ENCODE results near the gene PJA1. TPM values are rescaled to one million over a fixed set of nuclear protein-coding genes. Genes with fewer than 3 reads are reported as not detected.

PJA1 gene
- total and polyA plus RNA-seq, 2 donors (not counting 3 experiments of a cell fraction or from before 2014, with no cell fraction given) = 8.2 to 16.1 TPM

DNA sequence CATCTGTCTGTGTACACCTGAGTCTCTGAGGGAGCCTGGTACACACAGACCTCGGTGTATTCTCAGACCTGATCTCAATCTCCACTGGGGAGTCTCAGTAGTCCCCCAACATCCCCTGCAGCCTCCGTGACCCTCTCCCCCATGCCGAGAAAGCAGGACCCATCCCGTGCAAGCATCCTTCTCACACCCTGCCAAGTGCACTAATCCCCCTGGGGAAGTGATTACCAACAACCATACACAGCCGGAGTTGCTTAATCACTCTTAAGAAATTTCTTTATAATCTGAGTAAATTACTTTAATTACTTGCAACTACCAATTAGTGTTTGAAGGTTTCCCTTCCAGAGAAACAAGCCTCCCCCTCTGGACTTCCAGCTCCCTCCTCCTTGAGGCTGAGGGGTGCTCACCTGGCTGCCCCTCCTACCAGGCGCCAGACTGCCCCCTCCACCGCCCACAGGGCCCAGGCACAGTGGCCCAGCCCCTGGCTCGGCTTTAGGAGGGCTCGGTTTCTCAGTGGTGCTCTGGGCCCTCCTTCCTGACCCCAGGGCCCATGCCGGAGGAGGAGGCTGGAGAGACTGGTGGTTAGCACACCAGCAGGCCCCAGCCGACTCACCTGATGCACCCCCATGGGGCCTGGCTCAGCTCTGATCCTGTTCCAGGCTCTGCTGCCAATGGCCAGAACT lies 43.8 kb downstream of the PJA1 start:
- Histone ChIP-seq H4K20me1 (replicated peaks; ENCODE audit: control insufficient read depth, extremely low read depth, insufficient read depth, low read length) (no peaks in the 10 kb centered on the region), H3K9me3 (replicated peaks; ENCODE audit: control insufficient read depth, insufficient read depth, low read length) (no peaks in the 10 kb centered on the region), H2AFZ (ENCODE audit: low read depth, low read length) (no peak overlapping the region), H3K27me3 (ENCODE audit: control insufficient read depth in 2 of 2, insufficient read depth in 2 of 2, low read length in 2 of 2) (no peaks in the 10 kb centered on the region), H3K9me1 (replicated peaks; ENCODE audit: control insufficient read depth, extremely low read depth, insufficient read depth, low read length) (no peaks in the 10 kb centered on the region), H3K79me2 (ENCODE audit: control insufficient read depth, insufficient read depth, low read length) (no peaks in the 10 kb centered on the region), H3K27ac (ENCODE audit: insufficient read depth, low read depth, low read length) (no peak overlapping the region), H3K4me2 (ENCODE audit: insufficient read depth, low read length) (no peak overlapping the region), H3K9ac (replicated peaks; ENCODE audit: extremely low read depth, insufficient read depth, low read length) (no peak overlapping the region), H3K4me3 (replicated peaks in 1 of 3; ENCODE audit: insufficient read depth in 1 of 3, low read depth in 1 of 3, low read length in 3 of 3) (no peak overlapping the region), H3K4me1 (ENCODE audit: control insufficient read depth, extremely low read depth, insufficient read depth, low read length) (no peaks in the 10 kb centered on the region), H3K36me3 (ENCODE audit: control insufficient read depth in 2 of 2, extremely low read depth in 1 of 2, insufficient read depth in 2 of 2, low read length in 2 of 2) (no peaks in the 10 kb centered on the region)
- dilution Hi-C loops (cut with MboI; ENCODE audit: extremely low pct_ligation_motif_present, low sequenced_read_pairs) (no loop called here), intact Hi-C loops (cut with micrococcal nuclease) (no loop called here)
- FAIRE-seq = no peak
- no peak for DNase-seq (ENCODE audit: low read depth, low spot score)
- BruUV-seq (replicated peaks) = no TSS peak
- ChIA-PET CTCF (no interaction called here), POLR2A (no interaction called here)
- TF ChIP-seq GATA2 (IDR thresholded peaks at IDR 0.05; ENCODE audit: insufficient read depth, insufficient read length, low read depth, low read length) = no peak
- no peak for TF ChIP-seq MYC (IDR thresholded peaks at IDR 0.05; ENCODE audit: low read depth, low read length)
- no peak for TF ChIP-seq POLR2AphosphoS5 (IDR thresholded peaks at IDR 0.05; ENCODE audit: insufficient read depth, low read depth, low read length)
- TF ChIP-seq, protein P1, sequence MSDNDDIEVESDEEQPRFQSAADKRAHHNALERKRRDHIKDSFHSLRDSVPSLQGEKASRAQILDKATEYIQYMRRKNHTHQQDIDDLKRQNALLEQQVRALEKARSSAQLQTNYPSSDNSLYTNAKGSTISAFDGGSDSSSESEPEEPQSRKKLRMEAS (IDR thresholded peaks at IDR 0.05; ENCODE audit: insufficient read depth, insufficient read length) = no peak
- TF ChIP-seq POLR2A (IDR thresholded peaks at IDR 0.05; ENCODE audit: low read depth, low read length) = no peak
- no peak for TF ChIP-seq CTCF (IDR thresholded peaks at IDR 0.05; ENCODE audit: extremely low read depth in 1 of 2, insufficient read depth in 1 of 2, low read depth in 1 of 2, low read length in 2 of 2)
- no peak for TF ChIP-seq FOS (IDR thresholded peaks at IDR 0.05; ENCODE audit: borderline replicate concordance, insufficient read depth, low read length)
- no peak for TF ChIP-seq JUN (IDR thresholded peaks at IDR 0.05; ENCODE audit: borderline replicate concordance, insufficient read depth, insufficient read length, low read depth)
- no peak for TF ChIP-seq EZH2 (IDR thresholded peaks at IDR 0.05; ENCODE audit: borderline replicate concordance, low read depth, low read length, severe bottlenecking)
